ENCODE results near the gene PDE7B.

GRCh38 chr6:136085370-136086115 is 234.0 kb downstream of the PDE7B start:
- no peak for TF ChIP-seq CTCF (IDR thresholded peaks at IDR 0.05; ENCODE audit: low read length)
- TF ChIP-seq EZH2 (IDR thresholded peaks at IDR 0.05; ENCODE audit: borderline replicate concordance, low read length), result no peak

All from OCI-LY1 (cell line).